GM23338 (cell line): Measurements from ENCODE around the gene KIAA1217.

Experiments
- EZH2 ChIP-seq: fragments of 200-600 bp; sonication (generic); IDR thresholded peaks from one replicate; pipeline ENCODE4 v1.8.0; 2017; ENCODE audit warnings: antibody characterized with exemption, mild to moderate bottlenecking, low read depth; ENCODE audit not compliant: unreplicated experiment
- POLR2AphosphoS5 ChIP-seq: IDR thresholded peaks from 2 replicates; pipeline ENCODE4 v1.6.1; 2016; ENCODE audit warnings: antibody characterized with exemption, low read depth
- ZNF331 ChIP-seq: fragments of 250-450 bp; sonication (Bioruptor Pico); IDR thresholded peaks from 2 replicates; pipeline ENCODE4 v1.5.0; 2020; ENCODE audit warnings: low read depth, mild to moderate bottlenecking, moderate library complexity
- TF ChIP-seq, protein P1 (sequence below), 2 experiments: fragments of 200-600 bp in 1 of 2; sonication (generic) in 1 of 2; conservative IDR thresholded peaks; 2 replicates each; pipeline versions ENCODE4 v1.5.1 to v1.6.1; 2016 to 2017; ENCODE audit warnings: antibody characterized with exemption in 2 of 2, low read depth in 2 of 2, mild to moderate bottlenecking in 2 of 2, moderate library complexity in 1 of 2

DNA sequence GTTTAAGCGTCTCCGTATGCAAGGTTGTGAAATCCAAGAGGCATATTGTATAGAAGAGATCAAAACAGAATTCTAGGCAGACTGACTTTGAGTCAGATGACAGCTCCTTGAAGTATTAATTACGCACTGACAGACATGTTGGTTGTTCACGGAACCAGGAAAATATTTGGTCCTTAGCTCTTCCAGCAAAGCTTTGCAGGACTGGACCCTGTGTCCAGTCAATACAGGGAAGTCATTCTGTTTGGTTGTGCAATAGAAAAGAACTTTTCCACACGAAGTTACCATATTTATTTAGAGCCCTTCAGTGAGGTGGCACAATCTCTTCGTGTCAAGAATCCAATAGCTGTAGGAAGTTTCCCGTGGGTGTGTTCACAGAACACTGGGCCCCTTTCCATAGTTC lies 309.5 kb downstream of the KIAA1217 start:
- TF ChIP-seq, protein P1, sequence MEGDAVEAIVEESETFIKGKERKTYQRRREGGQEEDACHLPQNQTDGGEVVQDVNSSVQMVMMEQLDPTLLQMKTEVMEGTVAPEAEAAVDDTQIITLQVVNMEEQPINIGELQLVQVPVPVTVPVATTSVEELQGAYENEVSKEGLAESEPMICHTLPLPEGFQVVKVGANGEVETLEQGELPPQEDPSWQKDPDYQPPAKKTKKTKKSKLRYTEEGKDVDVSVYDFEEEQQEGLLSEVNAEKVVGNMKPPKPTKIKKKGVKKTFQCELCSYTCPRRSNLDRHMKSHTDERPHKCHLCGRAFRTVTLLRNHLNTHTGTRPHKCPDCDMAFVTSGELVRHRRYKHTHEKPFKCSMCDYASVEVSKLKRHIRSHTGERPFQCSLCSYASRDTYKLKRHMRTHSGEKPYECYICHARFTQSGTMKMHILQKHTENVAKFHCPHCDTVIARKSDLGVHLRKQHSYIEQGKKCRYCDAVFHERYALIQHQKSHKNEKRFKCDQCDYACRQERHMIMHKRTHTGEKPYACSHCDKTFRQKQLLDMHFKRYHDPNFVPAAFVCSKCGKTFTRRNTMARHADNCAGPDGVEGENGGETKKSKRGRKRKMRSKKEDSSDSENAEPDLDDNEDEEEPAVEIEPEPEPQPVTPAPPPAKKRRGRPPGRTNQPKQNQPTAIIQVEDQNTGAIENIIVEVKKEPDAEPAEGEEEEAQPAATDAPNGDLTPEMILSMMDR (conservative IDR thresholded peaks at IDR 0.05; ENCODE audit: low read depth in 2 of 2): no peak
- TF ChIP-seq EZH2 (no peak), POLR2AphosphoS5 (no peak), ZNF331 (CRISPR knock-in tag) (no peak)
